SK-N-SH treated with all-trans-retinoic acid at 6 μM for 48 hours (cell line): ENCODE measurements around the gene CLSTN2.

Source experiments
- ARNTL ChIP-seq: fragments of 450-650 bp; formaldehyde crosslinking; IDR thresholded peaks from 2 replicates; pipeline ENCODE4 v1.5.0; 2020; ENCODE audit warnings: low read depth, mild to moderate bottlenecking, moderate library complexity, borderline replicate concordance
- BACH2 ChIP-seq: fragments of 250-450 bp; sonication (Bioruptor Pico); IDR thresholded peaks from 2 replicates; pipeline ENCODE4 v1.9.0; 2021; ENCODE audit warnings: mild to moderate bottlenecking, borderline replicate concordance
- ESRRG ChIP-seq: fragments of 250-450 bp; sonication (Bioruptor Pico); IDR thresholded peaks from 2 replicates; pipeline ENCODE4 v1.6.1; 2021; ENCODE audit warnings: mild to moderate bottlenecking
- TCF4 ChIP-seq: fragments of 250-450 bp; sonication (Bioruptor Pico); IDR thresholded peaks from 2 replicates; pipeline ENCODE4 v1.8.0; 2021; ENCODE audit warnings: mild to moderate bottlenecking, moderate library complexity, borderline replicate concordance
- TOX ChIP-seq: fragments of 250-450 bp; sonication (Bioruptor Pico); IDR thresholded peaks from 2 replicates; pipeline ENCODE4 v1.8.0; 2021; ENCODE audit warnings: mild to moderate bottlenecking, moderate library complexity, borderline replicate concordance
- ZC3H10 ChIP-seq: fragments of 250-450 bp; sonication (Bioruptor Pico); IDR thresholded peaks from 2 replicates; pipeline ENCODE4 v1.5.1; 2021; ENCODE audit warnings: mild to moderate bottlenecking, moderate library complexity
- ZFP3 ChIP-seq: fragments of 250-450 bp; sonication (Bioruptor Pico); IDR thresholded peaks from 2 replicates; pipeline ENCODE4 v1.5.0; 2020; ENCODE audit warnings: mild to moderate bottlenecking, moderate library complexity
- ZFP30 ChIP-seq: fragments of 450-650 bp; formaldehyde crosslinking; IDR thresholded peaks from 2 replicates; pipeline ENCODE4 v1.5.0; 2022; ENCODE audit warnings: mild to moderate bottlenecking, moderate library complexity
- ZNF565 ChIP-seq: fragments of 450-650 bp; formaldehyde crosslinking; conservative IDR thresholded peaks from 2 replicates; pipeline ENCODE4 v1.5.0; 2020; ENCODE audit warnings: low read depth, mild to moderate bottlenecking, moderate library complexity
- TF ChIP-seq, protein P1 (sequence below): fragments of 250-450 bp; sonication (Bioruptor Pico); IDR thresholded peaks from 2 replicates; pipeline ENCODE4 v1.8.0; 2020; ENCODE audit warnings: mild to moderate bottlenecking, moderate library complexity, borderline replicate concordance
- TF ChIP-seq, protein P2 (sequence below): fragments of 250-450 bp; sonication (Bioruptor Pico); IDR thresholded peaks from 2 replicates; pipeline ENCODE4 v1.8.0; 2021; ENCODE audit warnings: low read depth, mild to moderate bottlenecking, moderate library complexity, borderline replicate concordance
- TF ChIP-seq, protein P3 (sequence below): fragments of 250-450 bp; sonication (Bioruptor Pico); IDR thresholded peaks from 2 replicates; pipeline ENCODE4 v1.5.1; 2020; ENCODE audit warnings: low read depth, mild to moderate bottlenecking, moderate library complexity

DNA sequence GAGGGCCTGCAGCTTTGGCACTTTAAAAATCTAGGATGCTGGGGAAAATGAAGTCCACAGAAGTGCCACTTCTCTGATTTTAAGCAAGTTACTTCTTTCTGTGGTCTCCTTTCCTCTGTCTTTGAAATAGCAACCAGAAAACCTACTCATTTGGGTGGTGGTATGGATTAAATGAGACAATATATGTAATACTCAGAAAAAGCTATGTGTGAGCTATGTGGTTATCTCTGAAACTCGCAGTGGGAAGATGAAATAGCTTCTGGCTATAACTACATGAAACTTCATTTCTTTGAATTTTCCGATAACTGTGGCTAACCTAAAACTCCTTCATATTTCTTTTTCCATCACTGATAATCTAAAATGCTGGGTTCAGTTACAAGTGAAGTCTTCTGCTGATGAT lies 368.9 kb downstream of the CLSTN2 start:
- TF ChIP-seq BACH2 (CRISPR knock-in tag): no peak
- TF ChIP-seq, protein P1, sequence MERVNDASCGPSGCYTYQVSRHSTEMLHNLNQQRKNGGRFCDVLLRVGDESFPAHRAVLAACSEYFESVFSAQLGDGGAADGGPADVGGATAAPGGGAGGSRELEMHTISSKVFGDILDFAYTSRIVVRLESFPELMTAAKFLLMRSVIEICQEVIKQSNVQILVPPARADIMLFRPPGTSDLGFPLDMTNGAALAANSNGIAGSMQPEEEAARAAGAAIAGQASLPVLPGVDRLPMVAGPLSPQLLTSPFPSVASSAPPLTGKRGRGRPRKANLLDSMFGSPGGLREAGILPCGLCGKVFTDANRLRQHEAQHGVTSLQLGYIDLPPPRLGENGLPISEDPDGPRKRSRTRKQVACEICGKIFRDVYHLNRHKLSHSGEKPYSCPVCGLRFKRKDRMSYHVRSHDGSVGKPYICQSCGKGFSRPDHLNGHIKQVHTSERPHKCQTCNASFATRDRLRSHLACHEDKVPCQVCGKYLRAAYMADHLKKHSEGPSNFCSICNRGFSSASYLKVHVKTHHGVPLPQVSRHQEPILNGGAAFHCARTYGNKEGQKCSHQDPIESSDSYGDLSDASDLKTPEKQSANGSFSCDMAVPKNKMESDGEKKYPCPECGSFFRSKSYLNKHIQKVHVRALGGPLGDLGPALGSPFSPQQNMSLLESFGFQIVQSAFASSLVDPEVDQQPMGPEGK (CRISPR knock-in tag): no peak
- no peak for TF ChIP-seq ZNF565 (CRISPR knock-in tag)
- TF ChIP-seq ZC3H10 (CRISPR knock-in tag): no peak
- no peak for TF ChIP-seq ARNTL (CRISPR knock-in tag)
- TF ChIP-seq, protein P2, sequence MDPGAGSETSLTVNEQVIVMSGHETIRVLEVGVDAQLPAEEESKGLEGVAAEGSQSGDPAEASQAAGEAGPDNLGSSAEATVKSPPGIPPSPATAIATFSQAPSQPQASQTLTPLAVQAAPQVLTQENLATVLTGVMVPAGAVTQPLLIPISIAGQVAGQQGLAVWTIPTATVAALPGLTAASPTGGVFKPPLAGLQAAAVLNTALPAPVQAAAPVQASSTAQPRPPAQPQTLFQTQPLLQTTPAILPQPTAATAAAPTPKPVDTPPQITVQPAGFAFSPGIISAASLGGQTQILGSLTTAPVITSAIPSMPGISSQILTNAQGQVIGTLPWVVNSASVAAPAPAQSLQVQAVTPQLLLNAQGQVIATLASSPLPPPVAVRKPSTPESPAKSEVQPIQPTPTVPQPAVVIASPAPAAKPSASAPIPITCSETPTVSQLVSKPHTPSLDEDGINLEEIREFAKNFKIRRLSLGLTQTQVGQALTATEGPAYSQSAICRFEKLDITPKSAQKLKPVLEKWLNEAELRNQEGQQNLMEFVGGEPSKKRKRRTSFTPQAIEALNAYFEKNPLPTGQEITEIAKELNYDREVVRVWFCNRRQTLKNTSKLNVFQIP (CRISPR knock-in tag): no peak
- no peak for TF ChIP-seq ZFP3 (CRISPR knock-in tag)
- TF ChIP-seq, protein P3, sequence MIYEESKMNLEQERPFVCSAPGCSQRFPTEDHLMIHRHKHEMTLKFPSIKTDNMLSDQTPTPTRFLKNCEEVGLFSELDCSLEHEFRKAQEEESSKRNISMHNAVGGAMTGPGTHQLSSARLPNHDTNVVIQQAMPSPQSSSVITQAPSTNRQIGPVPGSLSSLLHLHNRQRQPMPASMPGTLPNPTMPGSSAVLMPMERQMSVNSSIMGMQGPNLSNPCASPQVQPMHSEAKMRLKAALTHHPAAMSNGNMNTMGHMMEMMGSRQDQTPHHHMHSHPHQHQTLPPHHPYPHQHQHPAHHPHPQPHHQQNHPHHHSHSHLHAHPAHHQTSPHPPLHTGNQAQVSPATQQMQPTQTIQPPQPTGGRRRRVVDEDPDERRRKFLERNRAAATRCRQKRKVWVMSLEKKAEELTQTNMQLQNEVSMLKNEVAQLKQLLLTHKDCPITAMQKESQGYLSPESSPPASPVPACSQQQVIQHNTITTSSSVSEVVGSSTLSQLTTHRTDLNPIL (CRISPR knock-in tag): no peak
- TF ChIP-seq TOX (CRISPR knock-in tag): no peak
- no peak for TF ChIP-seq TCF4 (CRISPR knock-in tag)
- no peak for TF ChIP-seq ESRRG (CRISPR knock-in tag)
- TF ChIP-seq ZFP30 (CRISPR knock-in tag): no peak
